K562 (cell line): ENCODE measurements around the gene RHBDF2. TPM values are rescaled to one million over a fixed set of nuclear protein-coding genes. Genes with fewer than 3 reads are reported as not detected.

Experiments
- ATAC-seq: fragments of 200-7000 bp; cut with Tn5 transposase; 3 replicates; pipeline ENCODE4 v1.9.1; 2020; ENCODE audit warnings: moderate library complexity
- BruUV-seq: library from RNA; stranded (reverse); fragments of 400-500 nt; replicated peaks from 2 replicates; lab custom pipeline; 2021; lab: Mats Ljungman, UMichigan
- CTCF ChIA-PET: fragments of 300-600 bp; formaldehyde crosslinking; extraction: SDS; loops from one replicate; lab custom pipeline; 2021; ENCODE audit warnings: low intra/inter-chr PET ratio; lab: Yijun Ruan, JAX
- POLR2A ChIA-PET: fragments of 300-600, 350-650 bp; sonication (Branson Sonifier 250); formaldehyde crosslinking; extraction: SDS; loops from one replicate; lab custom pipeline; 2021; ENCODE audit warnings: antibody characterized with exemption, inconsistent platforms; lab: Yijun Ruan, JAX
- DNase-seq, 4 experiments: peaks; one replicate each; pipeline versions ENCODE4 v3.0.0 to v3.0.0-alpha.2; 2011 to 2018; ENCODE audit warnings: low spot score in 3 of 4, mixed read lengths in 3 of 4; ENCODE audit errors: extremely low read depth in 1 of 4
- FAIRE-seq: peaks from 2 replicates; lab custom pipeline; 2011; peaks lifted over from hg19 to GRCh38; lab: Jason Lieb, UNC
- H2AFZ ChIP-seq: 2 replicates; pipeline ENCODE4 v1.6.0; 2011; ENCODE audit warnings: low read depth, low read length, control low read depth, inconsistent platforms
- H3K27ac ChIP-seq: fragments of 200-600 bp; 3 replicates; pipeline ENCODE4 v1.8.0; 2011; ENCODE audit warnings: low read depth, mild to moderate bottlenecking, control low read depth, inconsistent platforms, low read length, moderate library complexity, mixed read lengths; ENCODE audit errors: extremely low read depth
- H3K27me3 ChIP-seq, 2 experiments: fragments of 300-600 bp in 1 of 2; 2 replicates in 1 of 2; 3 replicates in 1 of 2; pipeline versions ENCODE4 v1.6.0 to v1.8.0; 2011; ENCODE audit warnings: inconsistent platforms in 2 of 2, low read length in 2 of 2, mild to moderate bottlenecking in 1 of 2, mixed read lengths in 1 of 2, moderate library complexity in 1 of 2; ENCODE audit not compliant: control insufficient read depth in 2 of 2, insufficient read depth in 2 of 2
- H3K36me3 ChIP-seq: fragments of 300-600 bp; 3 replicates; pipeline ENCODE4 v1.8.0; 2011; ENCODE audit warnings: mild to moderate bottlenecking, low read length, inconsistent platforms; ENCODE audit not compliant: control insufficient read depth, insufficient read depth
- H3K4me1 ChIP-seq, 2 experiments: fragments of 200-600 bp in 1 of 2; replicated peaks in 1 of 2; 2 replicates in 1 of 2; 3 replicates in 1 of 2; pipeline versions ENCODE4 v1.5.1 to v1.8.0; 2011; ENCODE audit warnings: inconsistent platforms in 2 of 2, low read length in 2 of 2, mild to moderate bottlenecking in 1 of 2, mixed read lengths in 1 of 2, moderate library complexity in 1 of 2; ENCODE audit not compliant: control insufficient read depth in 2 of 2, insufficient read depth in 2 of 2
- H3K4me2 ChIP-seq: 2 replicates; pipeline ENCODE4 v1.6.1; 2011; ENCODE audit warnings: low read length, control low read depth, inconsistent platforms, mixed read lengths; ENCODE audit not compliant: insufficient read depth
- H3K4me3 ChIP-seq: fragments of 200-600 bp; sonication (generic), shearing (Covaris generic); 2 replicates; pipeline ENCODE4 v1.5.1; 2016; ENCODE audit warnings: control low read depth, inconsistent platforms
- H3K79me2 ChIP-seq: fragments of 200-600 bp; 3 replicates; pipeline ENCODE4 v1.8.0; 2011; ENCODE audit warnings: low read length, inconsistent platforms; ENCODE audit not compliant: control insufficient read depth, insufficient read depth
- H3K9ac ChIP-seq, 2 experiments: 2 replicates each; pipeline versions ENCODE4 v1.6.0 to v1.6.1; 2011; ENCODE audit warnings: low read depth in 2 of 2, low read length in 2 of 2, control low read depth in 1 of 2, inconsistent platforms in 1 of 2, mild to moderate bottlenecking in 1 of 2, mixed read lengths in 1 of 2; ENCODE audit not compliant: insufficient read depth in 1 of 2
- H3K9me1 ChIP-seq: one replicate; pipeline ENCODE4 v1.6.0; 2011; ENCODE audit warnings: inconsistent platforms, mild to moderate bottlenecking, low read length, moderate library complexity; ENCODE audit not compliant: control insufficient read depth, insufficient read depth
- H3K9me3 ChIP-seq: replicated peaks from 2 replicates; pipeline ENCODE4 v1.5.1; 2011; ENCODE audit warnings: low read depth, low read length, inconsistent platforms; ENCODE audit not compliant: control insufficient read depth, insufficient read depth
- H4K20me1 ChIP-seq: replicated peaks from 2 replicates; pipeline ENCODE4 v1.6.1; 2011; ENCODE audit warnings: low read length, inconsistent platforms, mixed read lengths; ENCODE audit not compliant: control insufficient read depth, insufficient read depth
- BRF1 ChIP-seq: IDR thresholded peaks from 3 replicates; pipeline ENCODE4 v1.6.1; 2011; ENCODE audit warnings: borderline replicate concordance, mild to moderate bottlenecking; ENCODE audit not compliant: insufficient read length; ENCODE audit errors: extremely low read depth
- CREB3 ChIP-seq: fragments of 450-650 bp; conservative IDR thresholded peaks from 2 replicates; pipeline ENCODE4 v1.6.1; 2016; ENCODE audit warnings: missing genetic modification characterization, low read depth, mild to moderate bottlenecking, missing compliant biosample characterization, moderate library complexity
- E4F1 ChIP-seq: fragments of 250-450 bp; sonication (Bioruptor Pico); IDR thresholded peaks from 2 replicates; pipeline ENCODE4 v1.5.0; 2021; ENCODE audit warnings: mild to moderate bottlenecking, borderline replicate concordance
- FOXJ2 ChIP-seq: fragments of 200-800 bp; sonication (Bioruptor generic); IDR thresholded peaks from 2 replicates; pipeline ENCODE4 v1.6.1; 2016; ENCODE audit warnings: missing genetic modification characterization, missing compliant biosample characterization
- FOXK1 ChIP-seq: sonication (generic); formaldehyde crosslinking; IDR thresholded peaks from 2 replicates; pipeline ENCODE4 v1.8.0; 2022; ENCODE audit warnings: missing genetic modification reagents, mild to moderate bottlenecking, borderline replicate concordance
- GATA2 ChIP-seq: sonication (generic); formaldehyde crosslinking; IDR thresholded peaks from 2 replicates; pipeline ENCODE4 v1.4.0; 2020; ENCODE audit warnings: mild to moderate bottlenecking, missing genetic modification reagents
- GTF2B ChIP-seq: IDR thresholded peaks from 2 replicates; pipeline ENCODE4 v1.6.1; 2011; ENCODE audit not compliant: insufficient read length; ENCODE audit errors: extremely low read depth
- NR3C1 ChIP-seq: sonication (generic); formaldehyde crosslinking; IDR thresholded peaks from 2 replicates; pipeline ENCODE4 v1.8.1; 2022; ENCODE audit warnings: missing genetic modification reagents
- POLR3G ChIP-seq: IDR thresholded peaks from 2 replicates; pipeline ENCODE4 v1.6.1; 2011; ENCODE audit not compliant: insufficient read length, insufficient replicate concordance; ENCODE audit errors: extremely low read depth
- PTTG1 ChIP-seq: fragments of 450-650 bp; IDR thresholded peaks from 2 replicates; pipeline ENCODE4 v1.6.1; 2016; ENCODE audit warnings: low read depth, mild to moderate bottlenecking, missing genetic modification characterization, missing compliant biosample characterization
- SLC30A9 ChIP-seq: fragments of 250-450 bp; sonication (Bioruptor Pico); IDR thresholded peaks from 2 replicates; pipeline ENCODE4 v1.8.0; 2022; ENCODE audit warnings: mild to moderate bottlenecking, moderate library complexity
- XRCC4 ChIP-seq: IDR thresholded peaks from one replicate; pipeline ENCODE4 v1.6.1; 2011; ENCODE audit not compliant: insufficient read depth, insufficient read length; ENCODE audit errors: extremely low read depth
- ZBTB17 ChIP-seq: fragments of 450-650 bp; formaldehyde crosslinking; IDR thresholded peaks from 2 replicates; pipeline ENCODE4 v1.4.0; 2020; ENCODE audit warnings: mild to moderate bottlenecking
- ZNF133 ChIP-seq: fragments of 250-450 bp; sonication (Bioruptor Pico); IDR thresholded peaks from 2 replicates; pipeline ENCODE4 v1.4.0; 2020; ENCODE audit warnings: mild to moderate bottlenecking
- ZNF140 ChIP-seq: fragments of 250-450 bp; sonication (Bioruptor Pico); IDR thresholded peaks from 2 replicates; pipeline ENCODE4 v1.8.0; 2021; ENCODE audit warnings: moderate library complexity, mild to moderate bottlenecking, inconsistent platforms
- ZNF146 ChIP-seq: IDR thresholded peaks from one replicate; pipeline ENCODE4 v1.6.1; 2018; ENCODE audit warnings: missing compliant biosample characterization; ENCODE audit not compliant: unreplicated experiment
- WGBS: fragments of 100-300 bp; shearing (Covaris generic); methylation state at CpG from one replicate; pipeline ENCODE4 v1.1.6; 2016; ENCODE audit warnings: low coverage, mixed read lengths; ENCODE audit not compliant: insufficient coverage; ENCODE audit errors: missing lambda C conversion rate; 5-methylcytosine and 5-hydroxymethylcytosine counted together
- in situ Hi-C: fragments of 300-500 bp; cut with MboI; formaldehyde crosslinking; loops from 4 replicates; pipeline ENCODE4 v1.15.0; 2018; ENCODE audit warnings: inconsistent platforms, mixed read lengths
- intact Hi-C: fragments of 100-400 bp; cut with micrococcal nuclease; formaldehyde crosslinking; loops from 2 replicates; pipeline ENCODE4 v1.14.2; 2022
- polyA plus RNA-seq, 8 experiments: library from polyadenylated mRNA; depleted of rRNA in 4 of 8; stranded (reverse) in 5 of 8; unstranded in 3 of 8; fragments of >200 nt; fragmentation: Nextera tagmentation in 2 of 8; fragmentation: Illumina TruSeq in 1 of 8; extraction: Ambion mirVana in 2 of 8; extraction: Trizol in 1 of 8; gene quantifications; 2 replicates each; pipeline versions ENCODE4 v1.2.1 to v1.2.3, GENCODE V29; 2011 to 2014; ENCODE audit warnings: inconsistent platforms in 1 of 8, missing spikeins in 1 of 8
- total RNA-seq, 7 experiments: library from RNA; depleted of rRNA in 6 of 7; stranded (reverse); fragments of >200 nt in 6 of 7; fragmentation: Illumina TruSeq in 2 of 7; extraction: Trizol in 2 of 7; gene quantifications; 2 replicates each; pipeline versions ENCODE4 v1.2.1 to v1.2.3, GENCODE V29; 2011 to 2021; ENCODE audit warnings: low replicate concordance in 1 of 7

Gene RHBDF2
- total and polyA plus RNA-seq, 9 of the 15 experiments (the other 6 are each of a cell fraction or from before 2014, with no cell fraction given): 0.04 to 2.8 (median 1.1) TPM

- H3K9ac ChIP-seq: peak overlapping the region in 1 of 2 experiments; percentile 20; a peak in 1 of 4 replicates
- ChIA-PET POLR2A (interaction anchor here (1.0 kb wide), 1 partner anchor 11 kb away, joined by 3 read pairs; no protein-coding TSS in a partner anchor), CTCF (interaction anchor here (6.9 kb wide), 1 partner anchor 37 kb away, joined by 100 read pairs; no protein-coding TSS in a partner anchor)
- 33% methylated on average over 38 of the region's 38 CpGs for WGBS
- no peak overlapping the region for H2AFZ ChIP-seq
- peaks cover 5% of the 10 kb centered on the region; the same call in 1 of the 2 replicates for H4K20me1 ChIP-seq
- intact Hi-C loops (no loop called here), in situ Hi-C loops (loop anchor here (5.0 kb wide), 1 partner anchor 38 kb away; no protein-coding TSS in a partner anchor)
- no peak overlapping the region for H3K27ac ChIP-seq
- H3K9me1 ChIP-seq: peaks cover 2% of the 10 kb centered on the region
- ATAC-seq: no peak
- H3K36me3 ChIP-seq: no peaks in the 10 kb centered on the region
- H3K4me3 ChIP-seq: no peak overlapping the region
- no TSS peak for BruUV-seq
- no peaks in the 10 kb centered on the region for H3K79me2 ChIP-seq
- no peaks in the 10 kb centered on the region for H3K9me3 ChIP-seq
- peaks cover 0 to 50% of the 10 kb centered on the region in 2 experiments; a peak in 2 of 5 replicates for H3K4me1 ChIP-seq
- FAIRE-seq: no peak
- DNase-seq: no peak
- peaks cover 10 to 49% of the 10 kb centered on the region in 2 experiments; a peak in 4 of 5 replicates for H3K27me3 ChIP-seq
- H3K4me2 ChIP-seq: no peak overlapping the region
- TF ChIP-seq XRCC4 (no peak), FOXK1 (CRISPR knock-in tag) (no peak), GTF2B (no peak), ZNF140 (no peak), BRF1 (no peak), GATA2 (CRISPR knock-in tag) (no peak), E4F1 (CRISPR knock-in tag) (no peak), ZNF146 (no peak), CREB3 (tag) (no peak), ZBTB17 (CRISPR knock-in tag) (no peak), ZNF133 (no peak), FOXJ2 (tag) (no peak), NR3C1 (no peak), POLR3G (no peak), PTTG1 (tag) (no peak), SLC30A9 (no peak)
Observed at GRCh38 chr17:76469076-76469990, 31.9 kb downstream of the RHBDF2 start.
